Tibial nerve (tissue), 3 donors: ENCODE results near the gene ADIPOQ.

Experiments
- POLR2A ChIP-seq, 2 donors: fragments of 450-650 bp; IDR thresholded peaks; one replicate each; pipeline ENCODE4 v1.6.1; 2017; ENCODE audit warnings: antibody characterized with exemption in 2 of 2, mild to moderate bottlenecking in 2 of 2, moderate library complexity in 2 of 2
- TF ChIP-seq, protein P1 (sequence below), 5 experiments: fragments of 200-600 bp in 3 of 5; fragments of 450-650 bp in 2 of 5; sonication (generic) in 3 of 5; IDR thresholded peaks; one replicate each; pipeline ENCODE4 v1.5.1; 2016 to 2019; ENCODE audit warnings: antibody characterized with exemption in 5 of 5, mild to moderate bottlenecking in 3 of 5, moderate library complexity in 2 of 5

DNA sequence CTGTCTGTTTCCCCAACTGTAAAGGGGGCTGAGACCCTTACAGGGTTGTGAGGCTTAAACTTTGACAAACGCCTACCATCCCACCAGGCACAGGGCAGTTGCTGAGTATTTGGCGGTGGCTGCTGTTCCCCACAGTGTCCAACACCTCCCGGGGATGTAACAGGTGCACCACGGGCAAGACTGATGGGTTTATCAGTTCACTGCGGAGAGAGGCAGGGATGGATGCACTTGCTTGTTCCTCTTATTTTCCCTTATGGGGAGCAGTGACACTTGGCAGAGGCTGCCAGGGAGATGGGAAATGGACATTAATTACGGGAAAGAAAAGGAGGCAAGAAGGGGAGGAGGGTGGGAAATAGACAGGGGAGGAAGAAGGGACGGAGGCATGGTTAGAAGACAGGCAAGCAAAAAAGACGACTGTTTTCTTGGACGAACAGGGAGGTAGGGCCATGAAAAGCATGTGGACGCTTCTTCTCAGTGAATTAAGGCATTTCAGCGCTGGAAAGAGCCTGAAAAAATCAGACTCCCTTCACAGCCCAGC is 16.6 kb upstream of the ADIPOQ start:
- no peak for TF ChIP-seq POLR2A (IDR thresholded peaks at IDR 0.05)
- TF ChIP-seq, protein P1, sequence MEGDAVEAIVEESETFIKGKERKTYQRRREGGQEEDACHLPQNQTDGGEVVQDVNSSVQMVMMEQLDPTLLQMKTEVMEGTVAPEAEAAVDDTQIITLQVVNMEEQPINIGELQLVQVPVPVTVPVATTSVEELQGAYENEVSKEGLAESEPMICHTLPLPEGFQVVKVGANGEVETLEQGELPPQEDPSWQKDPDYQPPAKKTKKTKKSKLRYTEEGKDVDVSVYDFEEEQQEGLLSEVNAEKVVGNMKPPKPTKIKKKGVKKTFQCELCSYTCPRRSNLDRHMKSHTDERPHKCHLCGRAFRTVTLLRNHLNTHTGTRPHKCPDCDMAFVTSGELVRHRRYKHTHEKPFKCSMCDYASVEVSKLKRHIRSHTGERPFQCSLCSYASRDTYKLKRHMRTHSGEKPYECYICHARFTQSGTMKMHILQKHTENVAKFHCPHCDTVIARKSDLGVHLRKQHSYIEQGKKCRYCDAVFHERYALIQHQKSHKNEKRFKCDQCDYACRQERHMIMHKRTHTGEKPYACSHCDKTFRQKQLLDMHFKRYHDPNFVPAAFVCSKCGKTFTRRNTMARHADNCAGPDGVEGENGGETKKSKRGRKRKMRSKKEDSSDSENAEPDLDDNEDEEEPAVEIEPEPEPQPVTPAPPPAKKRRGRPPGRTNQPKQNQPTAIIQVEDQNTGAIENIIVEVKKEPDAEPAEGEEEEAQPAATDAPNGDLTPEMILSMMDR (IDR thresholded peaks at IDR 0.05) = no peak
